Jurkat, Clone E6-1 (cell line): ENCODE data around the gene FAM227B.

Experiments
- DNase-seq: peaks from one replicate; pipeline ENCODE4 v3.0.0-alpha.2; 2011; ENCODE audit warnings: low read depth, low spot score
- H3K4me3 ChIP-seq: 2 replicates; pipeline ENCODE4 v1.5.1; 2011; ENCODE audit warnings: mild to moderate bottlenecking, low read length, control low read depth, moderate library complexity

Gene FAM227B

GRCh38 chr15:49279521-49280456 lies 340.8 kb downstream of the FAM227B start:
- DNase-seq, result no peak
- H3K4me3 ChIP-seq, result no peak overlapping the region

GRCh38 chr15:49278751-49279150 lies 341.9 kb downstream of the FAM227B start:
- no peak for DNase-seq
- no peak overlapping the region for H3K4me3 ChIP-seq
